ENCODE results near the gene NOM1.

Gene NOM1

DNA sequence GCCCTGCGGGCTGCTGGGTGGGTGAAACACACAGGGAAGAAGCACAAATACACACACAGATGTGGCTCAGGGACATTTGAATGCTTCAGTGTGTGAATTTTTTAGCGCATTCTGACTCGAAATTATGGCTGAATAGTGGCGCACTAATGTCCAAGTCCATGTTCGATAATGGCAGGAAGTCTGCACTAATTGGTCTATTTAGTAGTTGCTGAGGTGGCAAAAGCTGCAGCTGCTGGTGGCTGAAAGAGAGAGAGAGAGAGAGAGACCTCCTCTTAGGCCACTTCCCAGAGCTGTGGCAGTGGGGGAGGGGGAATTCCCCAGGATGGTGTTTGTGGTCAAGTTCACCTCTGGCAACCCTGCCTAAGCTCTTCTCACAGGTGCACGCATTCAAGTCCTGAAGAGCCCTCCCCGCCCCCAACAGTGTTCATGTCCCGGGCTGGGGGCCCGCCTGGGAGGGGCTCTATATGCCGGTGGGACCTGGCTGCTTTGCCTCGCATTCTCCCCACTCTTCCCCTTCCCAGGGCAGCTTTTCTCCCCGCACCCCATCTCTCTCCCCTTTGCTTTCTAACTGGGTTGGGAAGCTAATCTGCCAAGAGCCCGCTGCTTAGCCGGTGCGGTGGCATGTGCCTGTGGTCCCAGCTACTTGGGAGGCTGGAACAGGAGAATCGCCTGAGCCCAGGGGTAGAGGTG lies 67.0 kb downstream of the NOM1 start:
- no peak for DNase-seq (ENCODE audit: low read depth in 2 of 2)

DNA sequence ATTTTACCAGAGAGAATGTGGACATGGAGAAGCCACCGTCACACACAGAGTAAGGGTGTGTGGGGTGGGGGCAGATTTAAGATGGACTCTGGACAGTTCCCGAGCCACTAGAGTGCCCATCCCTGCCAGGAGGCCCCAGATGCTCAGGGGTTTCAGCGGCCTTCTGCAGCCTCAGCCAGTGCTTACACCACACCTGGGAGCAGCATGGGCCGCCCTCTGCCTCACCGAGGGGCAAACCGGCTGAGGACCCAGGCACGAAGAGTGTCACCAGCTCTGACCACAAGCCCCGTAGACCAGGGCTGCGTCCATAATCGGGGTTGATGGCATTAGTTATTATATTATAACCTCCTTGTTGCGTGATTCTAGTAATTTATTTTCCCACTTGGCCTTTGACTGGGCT lies 67.6 kb downstream of the NOM1 start:
- DNase-seq (ENCODE audit: low read depth in 2 of 2): no peak

DNA sequence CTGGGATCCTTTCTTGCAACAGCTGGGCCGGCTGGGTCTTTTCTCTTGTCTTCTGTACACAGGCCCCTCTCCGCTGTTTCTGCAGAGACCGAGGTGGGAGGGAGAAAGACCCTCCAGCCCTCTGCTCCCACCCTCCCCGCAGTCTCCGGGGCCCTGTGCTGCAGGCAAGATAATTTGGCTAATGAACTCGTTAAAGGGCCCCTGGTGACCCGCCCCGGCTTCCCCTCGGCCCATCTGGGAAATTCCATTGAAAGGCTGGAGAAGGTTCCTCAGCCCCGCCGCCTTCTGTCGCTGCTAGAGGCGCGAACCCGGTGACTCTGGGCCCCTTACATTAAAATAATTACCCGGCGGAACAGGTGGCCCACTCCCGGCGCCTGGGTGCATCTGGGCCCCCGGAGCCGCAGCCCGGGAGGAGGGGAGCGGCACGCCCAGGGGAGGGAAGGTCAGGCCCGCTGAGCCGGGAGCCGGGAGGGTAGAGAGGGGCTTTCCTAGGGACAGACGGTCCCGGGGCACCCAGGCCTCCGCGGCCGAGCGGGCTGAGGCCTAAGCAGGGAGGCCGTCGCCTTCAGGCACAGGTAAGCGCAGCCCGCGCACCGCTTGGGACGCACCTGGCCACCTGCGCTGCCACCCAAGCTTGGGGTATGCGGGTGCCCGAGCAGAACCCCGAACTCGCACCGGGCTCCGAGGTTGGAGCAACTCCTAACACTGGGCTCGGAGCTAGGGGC lies 68.3 kb downstream of the NOM1 start:
- no peak for DNase-seq (ENCODE audit: low read depth in 2 of 2)

DNA sequence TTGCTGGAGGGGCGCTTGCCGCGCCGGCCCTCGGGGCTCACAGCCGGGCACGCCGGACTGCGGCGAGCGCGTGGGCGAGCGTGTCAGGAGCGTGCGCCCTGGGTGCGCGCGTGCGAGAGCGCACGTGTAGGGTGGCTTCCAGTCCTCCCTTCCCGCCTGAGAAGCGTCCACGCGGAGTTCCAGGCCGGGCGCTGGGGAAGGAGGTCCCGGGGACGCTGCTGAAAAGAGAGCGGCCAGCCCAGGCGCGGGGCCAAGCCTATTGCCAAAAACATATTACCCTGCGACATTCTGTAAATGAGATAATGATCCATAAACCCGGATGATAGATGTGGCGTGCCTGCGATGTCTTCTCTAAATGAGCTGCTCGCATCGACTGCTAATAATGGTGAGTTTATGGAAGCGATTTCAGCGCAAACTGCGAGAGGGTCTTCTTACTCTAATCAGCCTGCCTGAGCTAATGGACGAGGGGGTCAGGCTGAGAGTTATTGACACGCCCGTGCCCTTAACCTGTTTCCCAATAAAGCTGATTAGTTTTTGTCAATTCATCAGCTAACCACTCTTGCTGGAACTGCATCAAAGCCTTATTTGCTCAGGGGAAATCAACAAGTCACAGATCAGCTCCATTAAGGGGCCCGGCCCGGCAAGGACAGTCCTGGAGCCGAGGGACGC lies 69.0 kb downstream of the NOM1 start:
- no peak for DNase-seq (ENCODE audit: low read depth in 2 of 2)

DNA sequence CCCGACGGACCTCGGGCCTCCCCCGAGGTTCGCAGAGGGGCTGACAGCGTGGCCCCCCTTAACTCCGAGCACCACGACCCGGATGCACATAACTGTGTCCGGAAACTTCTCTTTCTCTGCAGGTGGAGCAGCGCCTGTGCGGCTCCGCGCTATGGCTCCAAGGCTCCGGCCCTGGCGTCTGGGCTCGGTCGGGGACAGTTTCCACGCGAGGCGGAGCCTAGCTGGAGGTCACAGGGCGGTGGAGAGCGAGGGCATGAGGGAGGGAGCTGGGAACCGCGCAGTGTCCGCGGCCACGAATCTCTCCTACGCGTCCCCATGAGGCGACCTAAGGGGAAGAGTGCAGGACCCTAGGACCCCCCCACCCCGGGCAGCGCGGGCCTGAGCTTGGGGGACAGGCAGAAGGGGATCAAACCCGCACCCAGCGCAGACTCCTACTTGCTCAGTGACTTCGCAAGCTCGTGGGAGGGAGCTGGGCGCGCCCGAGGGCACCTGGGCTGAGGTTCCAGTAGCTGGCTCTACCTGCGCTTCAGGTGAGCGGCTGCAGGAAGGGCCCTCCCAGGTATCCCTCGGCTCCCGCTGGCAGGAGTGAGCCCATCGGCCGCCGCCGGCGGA lies 69.6 kb downstream of the NOM1 start:
- DNase-seq (ENCODE audit: low read depth in 2 of 2): no peak

DNA sequence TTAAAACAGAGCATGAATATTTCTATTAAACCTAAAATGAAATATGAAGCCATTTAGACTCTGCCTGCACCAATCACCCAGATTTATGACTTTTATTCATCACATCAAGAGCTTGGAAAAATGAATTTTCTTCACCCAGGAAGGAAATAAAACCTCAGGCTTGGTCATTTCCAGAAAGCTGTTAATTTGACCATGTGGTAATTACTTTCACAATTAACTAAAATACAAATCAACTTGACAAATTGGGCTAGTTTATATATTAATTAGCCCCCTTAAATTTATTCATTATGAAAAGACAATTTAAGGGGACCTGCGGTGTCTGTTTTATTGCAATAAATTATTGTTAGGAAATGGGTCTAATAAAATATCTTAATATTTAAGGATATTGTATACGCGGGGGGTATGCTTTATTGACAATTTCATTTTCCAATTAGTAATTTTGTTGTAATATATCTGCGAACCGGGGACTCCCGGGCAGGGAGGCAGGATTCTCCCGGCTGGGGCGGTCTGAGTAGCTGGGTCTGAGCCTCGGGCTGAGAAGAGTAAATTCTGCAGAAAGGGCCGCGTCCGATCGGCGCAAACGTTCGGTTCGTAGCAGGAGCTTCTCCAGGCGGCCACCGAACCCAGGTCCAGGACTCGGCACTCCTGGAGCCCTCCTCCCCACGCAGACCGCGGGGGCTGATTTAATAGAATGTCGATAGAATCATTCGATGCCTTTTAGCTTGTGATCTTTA lies 70.4 kb downstream of the NOM1 start:
- no peak for DNase-seq (ENCODE audit: low read depth in 2 of 2)

DNA sequence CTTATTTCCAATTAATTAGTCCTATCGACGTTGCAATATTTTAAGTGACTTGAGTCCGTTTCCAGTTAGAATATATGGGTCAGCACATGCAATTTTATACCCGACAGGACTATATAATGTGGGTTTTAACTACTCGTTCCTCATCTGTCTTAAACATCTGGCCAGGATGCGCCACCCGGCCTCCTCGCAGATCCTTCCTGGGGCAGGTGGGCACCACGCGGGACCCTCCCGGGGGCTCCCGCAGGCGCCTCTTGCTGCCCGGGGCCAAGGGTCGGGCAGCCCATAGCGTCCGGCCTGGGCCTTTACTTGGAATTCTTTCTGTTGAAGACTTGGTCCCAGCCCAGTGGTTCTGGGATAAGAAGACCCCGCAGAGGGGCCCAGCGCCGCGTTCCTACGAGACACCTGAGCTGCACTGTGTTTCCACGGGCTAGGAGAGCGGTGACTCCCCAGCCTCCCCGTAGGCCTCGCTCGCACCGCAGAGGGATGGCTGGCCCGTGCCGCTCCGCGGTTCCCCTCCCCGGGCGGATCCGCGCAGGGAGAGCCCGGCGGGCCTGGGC lies 71.1 kb downstream of the NOM1 start:
- no peak for DNase-seq (ENCODE audit: low read depth in 2 of 2)

DNA sequence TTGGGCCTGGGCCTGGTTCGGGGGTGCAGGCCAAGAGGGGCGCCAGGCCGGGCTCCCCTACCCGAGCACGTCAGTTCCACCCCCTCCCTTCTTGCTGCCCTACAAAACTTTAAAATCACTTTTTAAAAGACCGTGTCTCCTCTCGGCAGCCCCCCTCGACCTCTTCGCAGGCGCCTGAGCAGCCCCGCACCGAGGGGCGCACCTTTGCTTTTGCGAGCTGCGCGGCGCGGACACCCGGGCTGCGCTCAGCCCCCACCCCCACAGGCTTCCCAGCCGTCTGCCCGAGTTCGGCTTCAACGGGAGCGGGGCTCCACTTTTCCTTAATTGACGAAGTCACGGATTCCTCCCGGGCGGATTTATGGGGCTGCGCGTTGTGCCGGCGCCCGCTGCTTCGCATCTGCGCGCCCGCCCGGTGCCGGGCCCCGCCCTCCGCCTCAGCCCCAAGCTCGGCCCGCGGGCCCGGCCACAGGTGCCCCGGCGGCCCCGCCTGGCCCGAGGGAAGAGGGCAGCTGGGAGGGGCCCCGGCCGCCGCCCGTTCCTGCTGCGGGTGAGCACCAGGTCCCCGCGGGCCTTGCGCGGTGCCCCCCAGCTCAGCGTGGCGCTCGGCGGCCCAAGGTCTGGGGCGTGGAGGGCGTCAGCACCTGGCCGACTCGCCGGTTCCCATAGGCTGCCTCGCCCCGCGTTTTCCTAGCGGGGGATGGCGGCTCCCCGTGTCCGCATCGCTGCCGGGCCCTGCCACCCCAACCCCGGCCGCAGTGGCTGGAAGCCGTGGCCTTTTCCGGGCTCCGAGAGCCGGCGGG lies 71.8 kb downstream of the NOM1 start:
- DNase-seq (ENCODE audit: low read depth in 2 of 2): no peak

DNA sequence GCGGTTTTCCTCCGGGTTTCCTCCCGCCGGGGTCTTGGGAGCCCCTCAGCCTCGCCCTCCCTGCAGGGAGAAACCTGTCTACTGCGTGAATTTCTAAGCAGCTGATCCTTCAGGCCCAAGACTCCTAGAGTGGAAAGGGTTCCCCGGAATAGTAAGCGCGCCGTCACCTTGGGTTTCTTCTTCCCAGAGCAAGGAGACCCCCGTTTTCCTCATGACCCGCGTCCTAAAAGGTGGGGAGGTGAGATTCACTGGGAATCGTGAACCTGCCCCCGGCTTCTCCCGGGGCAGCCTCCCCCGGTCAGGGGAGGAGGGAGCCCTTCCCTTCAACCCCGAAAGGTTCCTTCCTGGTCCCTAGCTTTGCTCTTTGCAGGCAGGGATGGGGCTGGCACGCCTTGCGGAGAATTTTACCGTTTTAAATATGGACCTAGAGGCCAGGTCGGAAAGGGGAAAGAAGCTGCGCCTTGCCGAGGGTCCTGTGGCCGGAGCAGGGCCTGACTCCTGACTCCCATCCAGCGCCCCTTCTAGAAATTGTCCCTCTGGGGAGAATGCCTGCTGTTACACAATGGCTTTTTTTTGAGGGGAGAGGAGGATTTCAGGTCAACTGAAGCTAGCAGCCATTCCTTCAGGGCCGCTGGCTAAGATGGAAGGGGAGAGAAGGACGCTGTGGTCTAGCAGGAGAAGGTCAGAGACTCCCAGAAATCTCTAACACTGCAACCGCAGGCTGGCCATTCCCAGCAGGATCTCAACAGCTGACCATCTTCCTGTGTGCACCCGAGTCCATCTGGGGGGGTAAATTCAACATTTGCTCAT lies 72.6 kb downstream of the NOM1 start:
- no peak for DNase-seq (ENCODE audit: low read depth in 2 of 2)

Data from fibroblast of skin of left biceps (primary cell).